Nephron progenitor cell (in vitro differentiated cells): ENCODE data around the gene IRX2.

Experiments used
- DNase-seq: peaks from one replicate; pipeline ENCODE4 v3.0.0; 2021
- H3K27ac Mint-ChIP-seq: 2 replicates; pipeline ENCODE4 v1.8.0; 2021; ENCODE audit warnings: mild to moderate bottlenecking, moderate library complexity, mixed read lengths
- H3K27me3 Mint-ChIP-seq: 2 replicates; pipeline ENCODE4 v1.8.0; 2021; ENCODE audit warnings: mild to moderate bottlenecking, low read depth, mixed read lengths; ENCODE audit not compliant: poor library complexity
- H3K36me3 Mint-ChIP-seq: 2 replicates; pipeline ENCODE4 v1.8.0; 2021; ENCODE audit warnings: low read depth, mixed read lengths
- H3K4me1 Mint-ChIP-seq: 2 replicates; pipeline ENCODE4 v1.8.0; 2021; ENCODE audit warnings: mixed read lengths
- H3K4me3 Mint-ChIP-seq: 2 replicates; pipeline ENCODE4 v1.8.0; 2021; ENCODE audit warnings: mild to moderate bottlenecking, moderate library complexity, mixed read lengths
- H3K9me3 Mint-ChIP-seq: 2 replicates; pipeline ENCODE4 v1.8.0; 2021; ENCODE audit warnings: mild to moderate bottlenecking, moderate library complexity, mixed read lengths
- CTCF ChIP-seq: fragments of 200-600 bp; sonication (generic); IDR thresholded peaks from 2 replicates; pipeline ENCODE4 v1.5.0; 2021; ENCODE audit warnings: antibody characterized with exemption

The IRX2 gene

GRCh38 chr5:2751592-2752021 is at the start of gene IRX2:
Gene IRX2, minus strand, starts transcription at chr5:2751677. Its CDS starts 264 bp downstream, at chr5:2751413.
- H3K36me3 Mint-ChIP-seq, result peaks cover 22% of the 10 kb centered on the region
- peaks cover 46% of the 10 kb centered on the region for H3K4me1 Mint-ChIP-seq
- H3K27me3 Mint-ChIP-seq, result peaks cover 68% of the 10 kb centered on the region
- peak; percentile 92 for DNase-seq
- peaks cover 9% of the 10 kb centered on the region for H3K9me3 Mint-ChIP-seq
- H3K4me3 Mint-ChIP-seq, result peak within 1 kb of the TSS; percentile 80
- no peak within 1 kb of the TSS for H3K27ac Mint-ChIP-seq
- no peak for TF ChIP-seq CTCF

GRCh38 chr5:2800035-2800434 is 48.6 kb upstream of the IRX2 start:
- peaks cover 25% of the 10 kb centered on the region for H3K27me3 Mint-ChIP-seq
- no peaks in the 10 kb centered on the region for H3K36me3 Mint-ChIP-seq
- TF ChIP-seq CTCF, result no peak
- no peaks in the 10 kb centered on the region for H3K9me3 Mint-ChIP-seq
- no peak overlapping the region for H3K4me3 Mint-ChIP-seq
- DNase-seq, result no peak
- H3K27ac Mint-ChIP-seq, result no peak overlapping the region
- peaks cover 14% of the 10 kb centered on the region for H3K4me1 Mint-ChIP-seq

- Mint-ChIP-seq H3K4me3 (no peak overlapping the region), H3K4me1 (peaks cover 14% of the 10 kb centered on the region), H3K9me3 (peaks cover 5% of the 10 kb centered on the region), H3K27me3 (peaks cover 25% of the 10 kb centered on the region), H3K27ac (no peak overlapping the region), H3K36me3 (no peaks in the 10 kb centered on the region)
- no peak for TF ChIP-seq CTCF
- DNase-seq, result no peak
Measured at GRCh38 chr5:2797981-2798380, 46.5 kb upstream of the IRX2 start.

- H3K27me3 Mint-ChIP-seq, result peaks cover 25% of the 10 kb centered on the region
- no peak overlapping the region for H3K4me3 Mint-ChIP-seq
- peaks cover 5% of the 10 kb centered on the region for H3K9me3 Mint-ChIP-seq
- H3K36me3 Mint-ChIP-seq, result no peaks in the 10 kb centered on the region
- H3K27ac Mint-ChIP-seq, result no peak overlapping the region
- no peak for DNase-seq
- no peak for TF ChIP-seq CTCF
- peaks cover 9% of the 10 kb centered on the region for H3K4me1 Mint-ChIP-seq
Measured at GRCh38 chr5:2797160-2797559, 45.7 kb upstream of the IRX2 start.

GRCh38 chr5:2783223-2783622 is 31.7 kb upstream of the IRX2 start:
- H3K27me3 Mint-ChIP-seq, result peaks cover 14% of the 10 kb centered on the region
- H3K27ac Mint-ChIP-seq, result no peak overlapping the region

More at GRCh38 chr5:2783223-2783622, 31.7 kb upstream of the IRX2 start:
- DNase-seq, result no peak
- Mint-ChIP-seq H3K36me3 (no peaks in the 10 kb centered on the region), H3K4me3 (no peak overlapping the region), H3K4me1 (no peaks in the 10 kb centered on the region), H3K9me3 (peaks cover 29% of the 10 kb centered on the region)
- no peak for TF ChIP-seq CTCF
